ENCODE results near the gene TNRC6C. TPM values are rescaled to one million over a fixed set of nuclear protein-coding genes. Genes with fewer than 3 reads are reported as not detected.
A peak's percentile ranks its signal among the peaks of the same experiment; 100 is the strongest.

TNRC6C gene
- total and polyA plus RNA-seq, 2 of the 13 experiments (the other 11 are each of a cell fraction or from before 2014, with no cell fraction given), result 0.66 to 4.9 TPM

- TF ChIP-seq ZNF121 (CRISPR knock-in tag; IDR thresholded peaks at IDR 0.05) (no peak), BATF2 (CRISPR knock-in tag; IDR thresholded peaks at IDR 0.05) (no peak), THRA (CRISPR knock-in tag; IDR thresholded peaks at IDR 0.05; ENCODE audit: borderline replicate concordance) (no peak), NBN (conservative IDR thresholded peaks at IDR 0.05) (no peak), NCOA1 (CRISPR knock-in tag; IDR thresholded peaks at IDR 0.05) (no peak), MXD3 (CRISPR knock-in tag; IDR thresholded peaks at IDR 0.05) (no peak), CEBPZ (IDR thresholded peaks at IDR 0.05; ENCODE audit: low read length) (no peak), ZBED4 (CRISPR knock-in tag; IDR thresholded peaks at IDR 0.05; ENCODE audit: borderline replicate concordance) (no peak), STAT6 (CRISPR knock-in tag; IDR thresholded peaks at IDR 0.05; ENCODE audit: borderline replicate concordance) (no peak; the same call in 1 of the 2 replicates), SMARCC2 (IDR thresholded peaks at IDR 0.05) (no peak), ARID3A (IDR thresholded peaks at IDR 0.05; ENCODE audit: low read depth, low read length) (no peak), ZFP36 (IDR thresholded peaks at IDR 0.05; ENCODE audit: borderline replicate concordance, low read depth, low read length, partially characterized antibody) (no peak), ZNF777 (CRISPR knock-in tag; IDR thresholded peaks at IDR 0.05) (peak; percentile 47), ZNF761 (CRISPR knock-in tag; conservative IDR thresholded peaks at IDR 0.05) (no peak)
Measured at GRCh38 chr17:78127888-78128550, 169.5 kb downstream of the TNRC6C start (continued).
